CD4-positive, alpha-beta T cell treated with Interleukin-10 for 1 hour (primary cell): ENCODE data around the gene LMTK3.
A peak's percentile ranks its signal among the peaks of the same experiment; 100 is the strongest.

Source experiments
- DNase-seq: peaks from one replicate; pipeline ENCODE4 v3.0.0-alpha.2; 2020

LMTK3 gene

DNA sequence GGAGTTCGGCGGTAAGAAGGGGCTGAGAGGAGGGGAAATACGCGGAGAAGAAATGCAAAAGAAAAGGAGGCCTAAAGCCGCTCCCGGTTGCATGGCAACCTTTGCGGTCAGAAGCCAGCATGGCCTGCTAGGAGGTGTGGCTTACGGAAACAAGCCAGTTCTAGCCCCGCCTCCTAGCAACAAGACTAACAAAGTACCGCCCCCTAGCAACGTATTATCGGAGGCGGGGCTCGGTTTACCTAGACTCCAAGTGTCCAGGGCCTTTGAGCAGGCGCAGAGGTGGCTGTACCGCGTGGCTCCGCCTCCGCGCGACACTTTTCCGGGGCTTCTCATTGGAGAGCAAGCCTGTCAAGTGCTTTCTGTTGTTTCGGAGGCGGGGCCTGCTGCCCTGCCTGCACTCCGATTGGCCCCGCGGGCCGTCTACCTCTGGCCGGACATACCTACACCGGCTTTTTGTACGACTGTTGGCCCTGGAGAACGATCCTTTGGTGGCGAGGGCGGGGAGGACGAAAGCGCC, 42.8 kb downstream of the LMTK3 start:
- peak; percentile 100 for DNase-seq

DNA sequence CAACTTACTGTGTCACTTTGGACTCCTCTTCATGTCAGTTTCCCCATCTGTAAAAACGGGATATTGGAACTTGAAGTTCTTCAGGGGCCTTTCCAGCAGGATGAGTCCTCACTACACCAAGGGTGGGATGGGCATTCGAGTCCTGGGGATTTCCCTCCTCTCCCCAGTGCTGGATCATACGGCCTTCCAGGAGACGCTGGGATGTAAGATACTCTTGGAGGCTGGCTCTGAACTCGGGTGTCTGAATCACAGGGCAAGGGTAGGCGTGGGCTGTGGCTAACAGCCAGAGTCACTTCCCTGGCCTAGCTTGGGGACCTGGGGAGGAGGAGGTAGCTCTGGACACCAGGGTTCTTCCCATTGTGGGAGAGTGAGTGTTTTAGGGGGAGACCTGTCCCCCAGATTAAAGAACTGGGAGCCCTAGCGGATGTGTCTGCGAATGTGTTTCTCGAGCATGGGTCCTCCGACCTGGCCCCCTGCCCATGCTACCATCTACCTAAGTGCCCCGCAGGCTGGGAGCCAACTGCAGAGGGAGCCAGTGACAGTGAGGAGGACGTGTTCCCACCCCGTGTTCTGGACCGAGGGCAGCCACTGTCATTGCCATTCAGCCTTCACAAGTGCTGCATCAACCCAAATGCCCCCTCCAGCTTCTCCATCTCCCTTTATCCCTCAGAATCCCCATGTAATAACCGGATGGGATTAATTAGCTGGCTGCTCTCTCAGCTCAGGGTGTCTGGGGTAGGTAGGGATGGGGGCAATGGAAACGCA, 44.9 kb downstream of the LMTK3 start:
- no peak for DNase-seq

DNA sequence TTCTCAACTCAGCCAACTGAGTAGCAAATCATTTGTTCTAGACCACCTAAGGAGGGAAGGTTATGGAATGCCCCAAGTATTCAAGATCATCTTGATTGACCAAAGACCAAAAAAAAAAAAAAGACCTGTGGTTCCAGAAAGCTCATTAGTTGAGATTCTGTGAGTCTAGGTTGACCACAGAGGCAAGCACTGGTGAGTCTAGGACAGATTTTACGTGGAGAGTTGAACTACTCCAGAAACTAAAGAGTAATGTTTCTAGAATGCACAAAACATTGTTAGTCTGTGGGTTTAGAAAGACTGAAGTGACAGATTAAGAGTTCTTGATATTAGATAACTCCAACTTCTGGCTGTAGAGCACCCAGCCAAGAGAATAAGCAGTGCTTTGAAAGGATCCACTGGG, 46.4 kb downstream of the LMTK3 start:
- DNase-seq: no peak

DNA sequence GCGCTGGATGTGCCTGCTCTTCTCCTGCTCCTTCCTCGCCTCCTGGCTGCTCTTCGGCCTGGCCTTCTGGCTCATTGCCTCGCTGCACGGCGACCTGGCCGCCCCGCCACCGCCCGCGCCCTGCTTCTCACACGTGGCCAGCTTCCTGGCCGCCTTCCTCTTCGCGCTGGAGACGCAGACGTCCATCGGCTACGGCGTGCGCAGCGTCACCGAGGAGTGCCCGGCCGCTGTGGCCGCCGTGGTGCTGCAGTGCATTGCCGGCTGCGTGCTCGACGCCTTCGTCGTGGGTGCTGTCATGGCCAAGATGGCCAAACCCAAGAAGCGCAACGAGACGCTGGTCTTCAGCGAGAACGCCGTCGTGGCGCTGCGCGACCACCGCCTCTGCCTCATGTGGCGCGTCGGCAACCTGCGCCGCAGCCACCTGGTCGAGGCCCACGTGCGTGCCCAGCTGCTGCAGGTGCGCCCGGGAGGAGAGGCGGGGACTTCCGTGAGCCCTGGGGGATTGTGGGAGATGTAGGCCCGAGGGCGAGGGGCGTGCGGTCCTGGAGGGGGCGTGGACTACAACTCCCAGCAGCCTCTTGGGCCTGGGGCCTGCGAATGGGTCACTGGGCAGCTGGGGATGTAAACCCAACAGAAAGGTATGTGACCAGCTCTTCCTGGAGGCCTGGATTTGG, 49.5 kb downstream of the LMTK3 start:
- no peak for DNase-seq

DNA sequence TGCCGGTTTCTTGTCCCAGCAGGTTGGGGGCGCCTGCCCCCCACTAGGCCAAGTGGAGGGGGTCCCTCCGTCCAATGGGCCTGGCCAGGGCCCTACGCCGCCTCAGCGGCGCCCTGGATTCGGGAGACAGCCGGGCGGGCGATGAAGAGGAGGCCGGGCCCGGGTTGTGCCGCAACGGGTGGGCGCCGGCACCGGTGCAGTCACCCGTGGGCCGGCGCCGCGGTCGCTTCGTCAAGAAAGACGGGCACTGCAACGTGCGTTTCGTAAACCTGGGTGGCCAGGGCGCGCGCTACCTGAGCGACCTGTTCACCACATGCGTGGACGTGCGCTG, 50.0 kb downstream of the LMTK3 start:
- no peak for DNase-seq

DNA sequence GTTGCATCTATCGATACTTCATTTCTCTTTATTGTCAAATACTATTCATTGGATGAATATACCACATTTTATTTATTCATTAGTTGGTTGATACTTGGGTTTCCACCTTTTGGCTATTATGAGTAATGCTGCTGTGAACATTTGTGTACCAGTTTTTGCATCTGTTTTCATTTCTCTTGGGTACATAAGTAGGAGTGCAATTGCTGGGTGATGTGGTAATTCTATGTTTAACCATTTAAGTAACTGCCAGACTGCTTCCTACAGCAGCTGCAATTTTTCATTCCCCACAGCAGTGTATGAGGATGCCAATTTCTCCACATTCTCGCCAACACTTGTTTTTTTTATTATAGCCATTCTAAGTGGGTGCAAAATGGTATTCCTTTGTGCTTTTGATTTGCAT, 53.6 kb downstream of the LMTK3 start:
- no peak for DNase-seq

DNA sequence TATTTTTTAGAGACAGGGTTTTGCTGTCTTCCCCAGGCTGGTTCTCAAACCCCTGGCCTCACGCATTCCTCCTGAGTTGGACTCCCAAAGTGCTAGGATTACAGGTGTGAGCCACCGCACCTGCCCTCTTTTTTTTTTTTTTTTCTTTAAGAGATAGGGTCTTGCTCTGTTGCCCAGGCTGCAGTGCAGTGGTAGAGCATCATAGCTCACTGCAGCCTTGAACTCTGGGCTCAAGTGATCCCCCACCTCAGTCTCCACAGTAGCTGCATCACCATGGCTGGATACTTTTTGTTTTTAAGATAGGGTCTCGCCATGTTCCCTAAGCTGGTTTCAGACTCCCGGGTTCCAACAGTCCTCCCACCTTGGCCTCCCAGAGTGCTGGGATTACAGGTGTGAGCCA, 54.8 kb downstream of the LMTK3 start:
- DNase-seq: no peak

DNA sequence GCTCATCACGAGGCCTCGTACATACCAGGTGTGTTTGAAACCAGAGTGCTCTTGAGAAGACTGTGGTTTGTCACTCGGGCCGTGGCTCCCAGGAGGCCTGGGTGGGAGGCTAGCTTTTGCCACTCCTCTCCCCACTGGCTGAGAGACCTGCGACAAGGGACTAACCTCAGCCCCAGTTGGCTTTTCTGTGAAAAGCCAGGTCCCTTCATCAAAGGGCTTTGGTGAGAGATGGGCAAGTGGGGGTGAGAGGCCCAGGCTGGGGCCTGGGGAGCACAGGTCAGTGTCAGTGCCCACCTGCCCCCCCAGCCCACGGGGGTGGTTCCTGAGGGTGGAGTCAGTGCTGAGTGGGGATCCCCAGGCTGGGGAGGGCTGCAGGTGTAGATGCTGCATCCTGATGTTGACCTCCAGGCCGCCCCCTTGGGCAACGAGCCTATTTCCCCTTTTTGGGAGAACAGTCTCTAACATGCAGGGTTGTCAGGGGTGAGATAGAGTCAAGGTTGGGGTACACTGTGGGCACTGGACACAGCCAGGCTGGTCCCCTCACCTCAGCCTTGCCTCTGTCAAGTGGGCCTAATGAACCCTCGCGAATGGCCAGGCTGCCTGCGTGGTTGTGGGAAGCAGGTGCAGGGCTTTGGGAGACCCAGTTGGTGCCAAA, 55.6 kb downstream of the LMTK3 start:
- no peak for DNase-seq

DNA sequence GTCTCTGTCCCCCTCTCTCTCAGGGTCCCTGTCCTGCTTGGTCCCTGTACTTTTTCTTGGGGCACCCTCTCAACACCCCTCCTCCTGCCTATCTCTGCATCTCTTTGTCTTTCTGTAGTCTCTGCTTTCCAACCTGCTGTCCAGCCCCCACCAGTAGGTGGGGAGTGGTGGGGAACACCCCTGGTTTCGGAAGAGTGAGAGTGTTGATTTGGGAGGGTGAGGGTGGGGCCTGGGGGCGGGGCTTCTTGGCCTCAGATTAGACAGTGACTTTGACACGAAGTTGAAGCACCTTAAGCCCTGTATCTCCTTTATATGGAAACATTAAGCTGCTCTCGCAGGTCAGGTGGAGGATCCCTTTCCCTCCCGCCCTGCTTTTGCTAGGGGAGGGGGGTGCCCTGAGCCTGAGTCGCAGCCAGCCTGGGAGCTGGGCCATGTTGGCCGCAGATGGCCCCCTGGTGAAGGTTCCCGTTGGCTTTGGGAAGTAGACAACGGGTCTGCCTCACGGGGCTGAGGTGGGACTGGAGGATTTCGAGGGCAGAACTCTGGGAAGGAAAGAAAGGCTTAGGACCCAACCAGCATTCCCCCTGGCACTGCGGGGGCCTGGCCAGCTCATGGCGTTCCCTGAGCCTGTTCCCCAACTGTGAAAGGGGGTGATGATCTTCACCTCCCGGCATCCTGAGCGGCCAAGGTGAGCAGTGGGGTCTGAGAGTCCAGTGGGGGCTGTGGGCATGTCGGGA, 56.3 kb downstream of the LMTK3 start, which contains the start of gene KCNJ14:
Gene KCNJ14 (plus strand): TSS at position 404 of the 737 bp plus-strand sequence. CDS start 6,151 bp downstream, outside the sequence.
- no peak for DNase-seq

DNA sequence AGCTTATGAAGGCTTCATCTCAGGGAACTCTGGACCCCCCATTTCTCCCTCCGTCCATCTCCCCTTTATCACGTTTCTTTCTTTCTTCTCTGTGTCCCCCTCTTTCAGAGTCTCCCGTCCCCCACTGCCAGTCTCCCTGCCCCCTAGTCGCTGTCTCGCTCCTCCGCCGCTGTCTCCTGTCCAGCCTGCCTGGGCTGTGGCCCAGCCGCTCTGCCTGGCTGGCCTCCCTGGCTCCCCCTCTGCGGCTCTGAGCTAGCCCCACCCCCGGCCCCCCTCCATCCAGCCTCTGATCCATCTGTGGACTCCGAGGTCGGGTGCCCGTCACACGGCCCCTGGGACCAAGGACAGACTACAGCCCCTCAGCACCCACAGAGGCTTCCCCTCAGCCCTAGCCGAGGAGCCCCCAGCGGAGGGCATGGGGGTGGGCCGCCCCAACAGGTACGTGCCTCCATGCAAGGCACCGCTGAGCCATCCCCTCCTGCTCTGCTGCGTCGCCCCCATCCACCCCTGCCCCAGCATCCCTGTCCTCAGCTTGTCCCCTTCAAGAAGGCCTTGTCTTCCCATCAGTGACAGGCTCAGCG, 57.4 kb downstream of the LMTK3 start:
- no peak for DNase-seq

DNA sequence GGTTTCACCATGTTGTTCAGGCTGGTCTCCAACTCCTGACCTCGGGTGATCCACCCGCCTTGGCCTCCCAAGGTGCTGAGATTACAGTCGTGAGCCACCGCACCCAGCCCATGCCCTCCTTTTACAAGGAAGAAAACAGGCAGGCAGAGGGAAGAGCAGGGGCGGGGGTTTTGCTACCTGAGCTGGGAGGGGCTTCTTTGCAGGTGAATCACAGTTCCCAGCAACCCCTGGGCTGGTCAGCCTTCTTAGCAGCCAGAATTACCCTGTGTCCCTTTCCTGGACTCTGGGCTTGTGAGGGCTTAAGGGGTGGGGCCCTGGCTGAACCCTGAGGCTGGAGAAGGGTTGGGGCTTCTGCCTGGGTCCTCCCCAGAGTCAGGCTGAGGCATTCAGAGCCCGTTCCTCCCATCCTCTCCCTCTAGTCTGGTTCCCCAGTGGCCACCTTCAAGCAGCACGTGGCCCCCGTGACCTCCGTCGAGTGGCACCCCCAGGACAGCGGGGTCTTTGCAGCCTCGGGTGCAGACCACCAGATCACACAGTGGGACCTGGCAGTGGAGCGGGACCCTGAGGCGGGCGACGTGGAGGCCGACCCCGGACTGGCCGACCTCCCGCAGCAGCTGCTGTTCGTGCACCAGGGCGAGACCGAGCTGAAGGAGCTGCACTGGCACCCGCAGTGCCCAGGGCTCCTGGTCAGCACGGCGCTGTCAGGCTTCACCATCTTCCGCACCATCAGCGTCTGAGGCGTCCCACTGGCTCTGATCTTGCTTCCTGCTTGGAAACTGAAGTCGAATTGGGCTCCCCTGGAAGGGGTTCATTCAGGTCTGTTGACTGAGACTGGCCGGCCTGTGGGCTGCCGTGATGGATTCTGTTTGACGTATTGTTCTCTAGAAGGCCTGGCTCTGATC, 59.1 kb downstream of the LMTK3 start:
- DNase-seq: no peak

DNA sequence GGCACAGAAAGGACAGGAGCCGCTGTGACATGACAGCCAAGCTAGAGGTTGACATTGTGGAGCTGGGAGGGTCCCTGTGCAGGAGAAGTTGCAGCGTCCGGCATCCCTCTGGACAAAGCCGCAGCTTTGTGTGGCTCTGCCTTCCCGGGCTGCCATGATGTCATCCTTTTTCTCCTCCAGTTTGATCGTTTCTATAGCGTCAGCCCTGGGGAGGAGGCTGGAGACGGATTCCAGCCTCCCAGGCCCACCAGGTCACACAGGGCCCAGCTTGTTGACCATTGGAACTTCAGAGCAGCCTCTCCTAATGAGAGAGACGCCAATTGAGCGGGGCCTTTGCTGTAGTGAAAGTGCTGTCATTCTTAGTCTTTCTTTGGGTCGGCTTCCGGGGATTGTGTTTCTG, 60.0 kb downstream of the LMTK3 start:
- DNase-seq: no peak

DNA sequence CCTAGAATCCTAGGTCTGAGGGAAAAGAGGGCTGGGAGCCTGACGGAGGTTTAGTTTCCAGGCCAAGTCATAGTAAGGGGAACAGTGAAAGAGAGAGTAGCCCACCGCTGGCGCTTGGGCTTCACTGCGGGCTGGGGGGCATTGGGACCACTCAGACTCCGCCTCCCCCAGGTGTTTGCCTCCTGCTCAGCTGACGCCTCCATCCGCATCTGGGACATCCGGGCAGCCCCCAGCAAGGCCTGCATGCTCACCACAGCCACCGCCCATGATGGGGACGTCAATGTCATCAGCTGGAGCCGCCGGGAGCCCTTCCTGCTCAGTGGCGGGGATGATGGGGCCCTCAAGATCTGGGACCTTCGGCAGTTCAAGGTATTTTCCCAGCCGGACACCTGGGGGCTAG, 60.8 kb downstream of the LMTK3 start:
- no peak for DNase-seq

DNA sequence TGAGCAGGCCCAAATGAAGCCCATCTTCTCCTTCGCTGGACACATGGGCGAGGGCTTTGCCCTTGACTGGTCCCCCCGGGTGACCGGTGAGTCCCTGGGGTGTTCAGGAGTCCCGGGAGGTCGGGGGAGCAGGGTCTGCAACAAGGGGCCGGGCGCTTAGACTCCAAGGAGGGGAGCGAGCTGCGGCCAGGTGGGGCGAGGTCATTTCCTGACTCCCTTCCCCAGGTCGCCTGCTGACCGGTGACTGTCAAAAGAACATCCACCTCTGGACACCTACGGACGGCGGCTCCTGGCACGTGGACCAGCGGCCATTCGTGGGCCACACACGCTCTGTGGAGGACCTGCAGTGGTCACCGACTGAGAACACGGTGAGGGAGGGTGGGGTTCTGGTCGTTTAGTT, 61.2 kb downstream of the LMTK3 start:
- DNase-seq: no peak

DNA sequence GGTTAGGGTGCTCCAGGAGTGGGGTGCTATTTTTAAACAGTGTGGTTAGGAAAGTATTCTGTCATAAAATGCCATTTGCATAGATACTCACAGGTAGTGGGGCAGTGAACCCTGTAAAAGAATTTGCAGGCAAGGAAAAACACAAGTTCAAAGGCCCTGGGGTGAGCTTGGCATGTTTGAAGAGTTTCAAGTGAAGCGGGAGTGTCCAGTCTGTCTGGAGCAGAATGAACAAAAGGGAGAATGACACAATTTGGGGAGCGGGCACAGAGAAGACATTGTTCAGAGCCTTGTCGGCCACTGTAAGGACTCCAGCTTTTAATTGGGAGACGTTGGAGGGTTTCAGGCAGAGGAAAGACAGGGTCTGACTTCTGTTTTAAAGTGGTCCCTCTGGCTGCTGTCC, 63.1 kb downstream of the LMTK3 start:
- DNase-seq: no peak

DNA sequence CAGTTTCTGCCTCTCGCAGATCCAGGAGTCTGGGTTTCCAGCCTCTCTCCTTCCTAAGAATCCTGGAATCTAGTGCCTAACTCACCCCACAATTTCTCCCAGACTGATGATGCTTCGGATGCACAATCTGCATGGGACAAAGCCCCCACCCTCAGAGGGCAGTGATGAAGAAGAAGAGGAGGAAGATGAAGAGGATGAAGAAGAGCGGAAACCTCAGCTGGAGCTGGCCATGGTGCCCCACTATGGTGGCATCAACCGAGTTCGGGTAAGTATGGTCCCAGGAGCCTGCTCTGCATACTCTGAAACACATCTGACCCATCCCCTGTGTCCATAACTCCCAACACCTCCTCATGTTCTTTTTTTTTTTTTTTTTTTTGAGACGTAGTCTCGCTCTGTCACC, 65.1 kb downstream of the LMTK3 start:
- no peak for DNase-seq

DNA sequence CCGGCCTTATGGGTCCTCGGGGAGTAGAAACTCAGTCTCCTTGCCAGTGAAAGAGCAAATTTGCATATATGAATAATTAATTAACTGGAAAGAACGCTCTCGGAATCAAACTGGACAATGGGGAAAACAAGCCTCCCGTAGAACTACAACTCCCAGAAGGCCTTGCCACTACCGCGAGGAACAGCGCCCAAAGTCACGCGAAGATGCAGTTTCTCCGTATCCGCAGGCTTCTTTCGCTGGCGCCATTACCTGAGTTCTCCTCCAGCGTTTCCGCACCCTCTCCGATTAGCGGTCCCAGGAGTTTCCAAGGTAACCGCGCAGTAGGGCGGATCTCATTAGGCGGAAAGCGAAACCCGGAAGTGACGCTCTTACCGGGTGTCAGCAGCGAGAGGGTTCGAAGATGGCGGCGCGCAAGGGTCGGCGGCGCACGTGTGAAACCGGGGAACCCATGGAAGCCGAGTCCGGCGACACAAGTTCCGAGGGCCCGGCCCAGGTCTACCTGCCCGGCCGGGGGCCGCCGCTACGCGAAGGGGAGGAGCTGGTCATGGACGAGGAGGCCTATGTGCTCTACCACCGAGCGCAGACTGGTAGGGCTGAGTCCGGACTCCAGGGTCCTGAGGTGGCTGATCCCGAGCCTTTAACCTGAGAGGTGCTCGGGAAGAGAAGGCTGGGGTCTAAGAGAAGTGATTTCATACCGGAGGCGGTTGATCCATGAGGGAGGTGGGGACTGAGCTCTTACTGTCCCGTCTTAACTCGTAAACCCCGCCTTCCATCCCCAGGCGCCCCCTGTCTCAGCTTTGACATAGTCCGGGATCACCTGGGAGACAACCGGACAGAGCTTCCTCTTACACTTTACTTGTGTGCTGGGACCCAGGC, 65.8 kb downstream of the LMTK3 start, which contains the start of gene GRWD1:
Gene GRWD1 (plus strand): TSS at position 378 of the 876 bp plus-strand sequence. CDS start 23 bp downstream, at position 401.
- peak; percentile 96 for DNase-seq

DNA sequence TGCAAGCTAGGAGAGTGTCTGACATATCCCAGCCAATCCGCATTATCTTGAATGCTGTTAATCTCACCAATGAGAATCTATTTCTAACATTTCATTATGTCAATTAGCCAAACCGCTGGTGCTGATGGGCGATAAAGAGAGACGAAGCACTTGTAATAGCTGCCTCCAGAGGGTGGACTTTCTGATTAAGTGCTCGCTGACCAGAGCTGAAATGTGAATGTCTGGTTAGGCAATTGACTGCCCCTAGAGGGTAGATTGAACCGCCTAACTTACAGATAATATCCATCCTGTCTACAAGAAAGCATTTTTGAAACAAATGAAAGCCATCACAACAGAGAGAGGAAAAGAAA, 66.4 kb downstream of the LMTK3 start:
- peak; percentile 53 for DNase-seq

DNA sequence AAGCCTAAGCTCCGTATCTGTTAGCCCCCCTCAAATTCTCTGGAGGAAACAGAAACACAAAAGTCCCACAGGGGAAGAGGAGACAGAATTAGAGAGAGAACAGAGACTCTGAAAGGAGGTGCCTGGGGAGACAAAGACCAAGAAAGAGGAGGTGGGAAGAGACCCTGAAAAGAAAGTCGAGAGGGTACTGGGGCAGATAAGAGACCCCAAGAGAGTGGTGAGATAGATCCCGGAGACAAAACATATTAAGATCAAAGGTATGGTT, 66.8 kb downstream of the LMTK3 start:
- no peak for DNase-seq

DNA sequence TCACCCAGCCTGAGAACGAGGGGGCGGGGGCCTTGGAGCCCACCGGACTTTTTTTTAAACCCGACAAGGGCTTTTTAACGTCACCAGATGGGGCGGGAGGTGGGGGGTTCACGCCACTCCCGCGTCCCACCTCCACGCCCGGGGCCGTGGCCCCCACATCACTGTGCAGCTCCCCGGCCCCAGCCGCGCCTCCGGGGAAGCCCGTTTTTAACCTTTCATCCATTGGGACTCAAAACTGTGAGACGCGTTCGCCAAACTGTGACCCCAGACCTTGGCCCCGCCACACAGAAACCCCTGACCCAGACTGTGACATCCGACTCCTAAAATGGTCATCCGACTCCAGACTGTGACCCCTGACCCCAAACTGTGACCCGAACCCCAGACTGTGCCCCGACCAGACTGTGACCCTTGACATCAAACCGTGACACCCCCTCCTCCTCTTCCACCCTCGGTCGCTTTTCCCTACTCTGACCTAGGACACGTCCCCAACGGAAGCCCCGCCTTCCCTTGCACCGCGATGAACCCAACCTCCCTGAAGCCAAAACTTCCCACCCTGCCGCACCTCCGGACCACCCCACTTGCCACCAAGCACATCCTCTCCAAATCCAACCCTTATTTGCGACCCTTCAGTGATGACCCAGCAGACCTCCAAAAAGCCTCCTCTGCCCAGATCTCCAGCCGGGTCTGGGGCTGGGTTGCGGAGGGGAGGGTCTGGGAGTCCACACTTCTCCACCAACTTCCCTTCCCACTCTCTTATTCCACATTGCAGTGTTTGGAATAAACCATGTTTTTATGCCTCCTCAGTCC, 67.3 kb downstream of the LMTK3 start:
- DNase-seq: peak; percentile 12
